SK-N-SH (cell line): ENCODE data around the gene EEF1AKMT3. TPM values are rescaled to one million over a fixed set of nuclear protein-coding genes. Genes with fewer than 3 reads are reported as not detected.
A peak's percentile ranks its signal among the peaks of the same experiment; 100 is the strongest.

Experiments used
- CTCF ChIA-PET: fragments of 300-600, 350-600 bp; formaldehyde crosslinking; extraction: SDS; loops from one replicate; lab custom pipeline; 2021; lab: Yijun Ruan, JAX
- POLR2A ChIA-PET: fragments of 350-600 bp; sonication (Branson Sonifier 250); formaldehyde crosslinking; extraction: SDS; loops from one replicate; lab custom pipeline; 2020; ENCODE audit warnings: antibody characterized with exemption, inconsistent platforms; lab: Yijun Ruan, JAX
- DNase-seq: peaks from one replicate; pipeline ENCODE4 v3.0.0; 2012
- H2AFZ ChIP-seq: fragments of 200-600 bp; sonication (generic); 2 replicates; pipeline ENCODE4 v1.8.1; 2016; ENCODE audit warnings: antibody characterized with exemption, mild to moderate bottlenecking, low read depth
- H3F3A ChIP-seq: fragments of 200-600 bp; sonication (generic); replicated peaks from 2 replicates; pipeline ENCODE3; 2016; ENCODE audit warnings: antibody characterized with exemption, mild to moderate bottlenecking; ENCODE audit not compliant: insufficient read depth
- H3K27ac ChIP-seq, 2 experiments: fragments of 200-500 bp in 1 of 2; fragments of 200-600 bp in 1 of 2; sonication (Bioruptor generic) in 1 of 2; sonication (generic), shearing (Covaris generic) in 1 of 2; 2 replicates each; pipeline versions ENCODE4 v1.5.1 to v1.6.1; 2014 to 2016; ENCODE audit warnings: low read depth in 2 of 2, inconsistent platforms in 1 of 2, low read length in 1 of 2, mild to moderate bottlenecking in 1 of 2, mixed read lengths in 1 of 2
- H3K27me3 ChIP-seq: fragments of 200-600 bp; sonication (generic), shearing (Covaris generic); 2 replicates; pipeline ENCODE4 v1.6.1; 2016; ENCODE audit warnings: mixed run types; ENCODE audit not compliant: insufficient read depth
- H3K36me3 ChIP-seq, 2 experiments: fragments of 200-500 bp in 1 of 2; fragments of 200-600 bp in 1 of 2; sonication (Bioruptor generic) in 1 of 2; sonication (generic) in 1 of 2; replicated peaks in 1 of 2; 2 replicates each; pipeline versions ENCODE3 to v1.5.1; 2014 to 2016; ENCODE audit warnings: low read length in 1 of 2, mild to moderate bottlenecking in 1 of 2; ENCODE audit not compliant: insufficient read depth in 2 of 2, control insufficient read depth in 1 of 2
- H3K4me1 ChIP-seq, 2 experiments: fragments of 200-500 bp in 1 of 2; fragments of 200-600 bp in 1 of 2; sonication (Bioruptor generic) in 1 of 2; sonication (generic), shearing (Covaris generic) in 1 of 2; 2 replicates each; pipeline versions ENCODE4 v1.5.1 to v1.6.1; 2014 to 2016; ENCODE audit warnings: low read depth in 1 of 2, low read length in 1 of 2, mixed run types in 1 of 2; ENCODE audit not compliant: insufficient read depth in 2 of 2, control insufficient read depth in 1 of 2
- H3K4me2 ChIP-seq: fragments of 200-600 bp; sonication (generic), shearing (Covaris generic); 2 replicates; pipeline ENCODE4 v1.6.1; 2017; ENCODE audit warnings: mixed run types
- H3K4me3 ChIP-seq, 2 experiments: fragments of 200-500 bp in 1 of 2; fragments of 200-600 bp in 1 of 2; sonication (Bioruptor generic) in 1 of 2; sonication (generic), shearing (Covaris generic) in 1 of 2; 2 replicates each; pipeline versions ENCODE4 v1.5.1 to v1.8.1; 2014 to 2016; ENCODE audit warnings: low read depth in 2 of 2, inconsistent platforms in 1 of 2, low read length in 1 of 2, mild to moderate bottlenecking in 1 of 2, mixed read lengths in 1 of 2, moderate library complexity in 1 of 2
- H3K79me2 ChIP-seq: fragments of 200-600 bp; sonication (generic); 2 replicates; pipeline ENCODE4 v1.8.1; 2017; ENCODE audit warnings: mild to moderate bottlenecking; ENCODE audit not compliant: insufficient read depth
- H3K9ac ChIP-seq: fragments of 200-600 bp; sonication (generic); 2 replicates; pipeline ENCODE4 v1.6.1; 2017; ENCODE audit warnings: mixed run types
- H3K9me2 ChIP-seq: fragments of 200-600 bp; sonication (generic); 2 replicates; pipeline ENCODE4 v1.6.1; 2017; ENCODE audit warnings: mixed run types
- H3K9me3 ChIP-seq: fragments of 200-600 bp; sonication (generic); 2 replicates; pipeline ENCODE4 v1.6.1; 2017; ENCODE audit warnings: mixed run types, mild to moderate bottlenecking, moderate library complexity
- H4K20me1 ChIP-seq: fragments of 200-600 bp; sonication (generic); 2 replicates; pipeline ENCODE4 v1.6.1; 2017; ENCODE audit warnings: mild to moderate bottlenecking, mixed run types; ENCODE audit not compliant: insufficient read depth
- FOSL2 ChIP-seq: IDR thresholded peaks from 2 replicates; pipeline ENCODE4 v1.4.0; 2012; ENCODE audit warnings: low read depth, mild to moderate bottlenecking, moderate library complexity, borderline replicate concordance
- GABPA ChIP-seq: IDR thresholded peaks from 2 replicates; pipeline ENCODE4 v1.4.0; 2012; ENCODE audit warnings: low read depth, mild to moderate bottlenecking
- JUND ChIP-seq: IDR thresholded peaks from 2 replicates; pipeline ENCODE4 v1.4.0; 2012
- MEF2A ChIP-seq: IDR thresholded peaks from 2 replicates; pipeline ENCODE4 v1.4.0; 2012; ENCODE audit warnings: low read depth, borderline replicate concordance
- MXI1 ChIP-seq: IDR thresholded peaks from 2 replicates; pipeline ENCODE4 v1.6.1; 2012; ENCODE audit warnings: mild to moderate bottlenecking, low read depth, low read length, improper control_type of control experiment
- NRF1 ChIP-seq: IDR thresholded peaks from 2 replicates; pipeline ENCODE4 v1.6.1; 2012; ENCODE audit warnings: low read depth, mild to moderate bottlenecking, low read length
- POLR2AphosphoS5 ChIP-seq: IDR thresholded peaks from 2 replicates; pipeline ENCODE4 v1.6.1; 2012; ENCODE audit warnings: low read depth, low read length
- RCOR1 ChIP-seq: fragments of 150-350 bp; IDR thresholded peaks from 2 replicates; pipeline ENCODE4 v1.6.1; 2017; ENCODE audit warnings: antibody characterized with exemption, low read length
- RXRA ChIP-seq: IDR thresholded peaks from 2 replicates; pipeline ENCODE4 v1.4.0; 2012; ENCODE audit warnings: low read depth, mild to moderate bottlenecking, borderline replicate concordance
- TCF12 ChIP-seq: IDR thresholded peaks from 2 replicates; pipeline ENCODE4 v1.4.0; 2012
- TEAD4 ChIP-seq: IDR thresholded peaks from 2 replicates; pipeline ENCODE4 v1.4.0; 2012; ENCODE audit warnings: mild to moderate bottlenecking, borderline replicate concordance; ENCODE audit not compliant: insufficient read depth
- WGBS: methylation state at CpG from one replicate; pipeline ENCODE4 v1.1.6; 2017; ENCODE audit warnings: low lambda C conversion rate; 5-methylcytosine and 5-hydroxymethylcytosine counted together
- polyA plus RNA-seq, 3 experiments: library from polyadenylated mRNA; depleted of rRNA; stranded (reverse); fragments of >200 nt; gene quantifications; 2 replicates each; pipeline ENCODE4 v1.2.3, GENCODE V29; 2012
- TF ChIP-seq, protein P1 (sequence below): fragments of 200-600 bp; sonication (generic); IDR thresholded peaks from 2 replicates; pipeline ENCODE4 v1.6.1; 2017; ENCODE audit warnings: antibody characterized with exemption, mild to moderate bottlenecking, moderate library complexity
- TF ChIP-seq, protein P2 (sequence below): IDR thresholded peaks from 2 replicates; pipeline ENCODE4 v1.4.0; 2012; ENCODE audit warnings: low read depth
- TF ChIP-seq, protein P3 (sequence below): IDR thresholded peaks from 2 replicates; pipeline ENCODE4; 2012
- TF ChIP-seq, protein P4 (sequence below): fragments of 150-350 bp; IDR thresholded peaks from 2 replicates; pipeline ENCODE4 v1.6.1; 2017; ENCODE audit warnings: antibody characterized with exemption, low read length, low read depth, borderline replicate concordance

Gene EEF1AKMT3
- polyA plus RNA-seq, 1 of the 3 experiments (the other 2 are of a cell fraction), result 10.3 TPM

DNA sequence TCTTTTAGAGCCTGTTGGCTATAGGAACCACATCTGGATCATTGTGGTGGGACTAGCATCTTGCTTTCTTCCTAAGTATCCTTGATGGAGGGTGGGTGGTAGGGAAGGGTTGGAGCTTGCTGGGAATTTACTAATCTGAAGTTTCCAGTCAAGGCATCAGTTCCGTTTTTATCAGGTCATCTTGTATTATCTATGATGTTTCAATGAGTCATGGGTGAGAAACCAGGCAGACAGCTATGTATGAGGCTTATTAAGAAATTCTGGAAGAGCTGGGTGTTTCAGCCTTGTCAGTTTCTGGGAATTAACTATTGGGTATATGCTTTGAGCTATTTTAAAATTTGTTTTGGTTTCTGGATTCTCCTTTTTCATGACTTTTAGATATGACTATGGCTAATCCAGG lies 21.5 kb downstream of the EEF1AKMT3 start:
- Histone ChIP-seq H3K9me3 (no peaks in the 10 kb centered on the region), H3K79me2 (peaks cover 40% of the 10 kb centered on the region; the same call in 1 of the 2 replicates), H3F3A (peaks cover 28% of the 10 kb centered on the region), H3K9me2 (no peaks in the 10 kb centered on the region), H4K20me1 (no peaks in the 10 kb centered on the region), H2AFZ (no peak overlapping the region), H3K36me3 (peaks cover 45 to 61% of the 10 kb centered on the region in 2 experiments), H3K27me3 (no peaks in the 10 kb centered on the region), H3K4me2 (peak overlapping the region; percentile 48; the same call in 1 of the 2 replicates), H3K9ac (peak overlapping the region; percentile 35; the same call in 1 of the 2 replicates), H3K27ac (peak overlapping the region in 1 of 2 experiments; percentile 89; a peak in 2 of 4 replicates), H3K4me1 (peaks cover 0 to 6% of the 10 kb centered on the region in 2 experiments; a peak in 2 of 4 replicates)
- 0% methylated on average over 1 of the region's 1 CpG for WGBS
- no peak for DNase-seq
- POLR2A ChIA-PET, result no interaction called here
- CTCF ChIA-PET, result interaction anchor here (0.8 to 1.8 kb wide), 8 partner anchors 8 to 112 kb away, joined by 3 to 13 read pairs (median 3); partner anchors contain the start of gene TSFM
- TF ChIP-seq JUND (peak; percentile 74), MXI1 (no peak), POLR2AphosphoS5 (no peak; the same call in 1 of the 2 replicates), FOSL2 (peak; percentile 87), RCOR1 (no peak), MEF2A (0 out of 2 replicates have a peak, but pooled peaks have one; percentile 9), GABPA (no peak), TCF12 (peak; percentile 46; the same call in 1 of the 2 replicates), RXRA (no peak), TEAD4 (0 out of 2 replicates have a peak, but pooled peaks have one; percentile 12), NRF1 (no peak)
- TF ChIP-seq, protein P1, sequence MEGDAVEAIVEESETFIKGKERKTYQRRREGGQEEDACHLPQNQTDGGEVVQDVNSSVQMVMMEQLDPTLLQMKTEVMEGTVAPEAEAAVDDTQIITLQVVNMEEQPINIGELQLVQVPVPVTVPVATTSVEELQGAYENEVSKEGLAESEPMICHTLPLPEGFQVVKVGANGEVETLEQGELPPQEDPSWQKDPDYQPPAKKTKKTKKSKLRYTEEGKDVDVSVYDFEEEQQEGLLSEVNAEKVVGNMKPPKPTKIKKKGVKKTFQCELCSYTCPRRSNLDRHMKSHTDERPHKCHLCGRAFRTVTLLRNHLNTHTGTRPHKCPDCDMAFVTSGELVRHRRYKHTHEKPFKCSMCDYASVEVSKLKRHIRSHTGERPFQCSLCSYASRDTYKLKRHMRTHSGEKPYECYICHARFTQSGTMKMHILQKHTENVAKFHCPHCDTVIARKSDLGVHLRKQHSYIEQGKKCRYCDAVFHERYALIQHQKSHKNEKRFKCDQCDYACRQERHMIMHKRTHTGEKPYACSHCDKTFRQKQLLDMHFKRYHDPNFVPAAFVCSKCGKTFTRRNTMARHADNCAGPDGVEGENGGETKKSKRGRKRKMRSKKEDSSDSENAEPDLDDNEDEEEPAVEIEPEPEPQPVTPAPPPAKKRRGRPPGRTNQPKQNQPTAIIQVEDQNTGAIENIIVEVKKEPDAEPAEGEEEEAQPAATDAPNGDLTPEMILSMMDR, result no peak
- TF ChIP-seq, protein P2, sequence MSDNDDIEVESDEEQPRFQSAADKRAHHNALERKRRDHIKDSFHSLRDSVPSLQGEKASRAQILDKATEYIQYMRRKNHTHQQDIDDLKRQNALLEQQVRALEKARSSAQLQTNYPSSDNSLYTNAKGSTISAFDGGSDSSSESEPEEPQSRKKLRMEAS, result peak; percentile 45; the same call in 1 of the 2 replicates
- TF ChIP-seq, protein P3, sequence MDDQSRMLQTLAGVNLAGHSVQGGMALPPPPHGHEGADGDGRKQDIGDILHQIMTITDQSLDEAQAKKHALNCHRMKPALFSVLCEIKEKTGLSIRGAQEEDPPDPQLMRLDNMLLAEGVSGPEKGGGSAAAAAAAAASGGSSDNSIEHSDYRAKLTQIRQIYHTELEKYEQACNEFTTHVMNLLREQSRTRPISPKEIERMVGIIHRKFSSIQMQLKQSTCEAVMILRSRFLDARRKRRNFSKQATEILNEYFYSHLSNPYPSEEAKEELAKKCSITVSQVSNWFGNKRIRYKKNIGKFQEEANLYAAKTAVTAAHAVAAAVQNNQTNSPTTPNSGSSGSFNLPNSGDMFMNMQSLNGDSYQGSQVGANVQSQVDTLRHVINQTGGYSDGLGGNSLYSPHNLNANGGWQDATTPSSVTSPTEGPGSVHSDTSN, result peak; percentile 73
- TF ChIP-seq, protein P4, sequence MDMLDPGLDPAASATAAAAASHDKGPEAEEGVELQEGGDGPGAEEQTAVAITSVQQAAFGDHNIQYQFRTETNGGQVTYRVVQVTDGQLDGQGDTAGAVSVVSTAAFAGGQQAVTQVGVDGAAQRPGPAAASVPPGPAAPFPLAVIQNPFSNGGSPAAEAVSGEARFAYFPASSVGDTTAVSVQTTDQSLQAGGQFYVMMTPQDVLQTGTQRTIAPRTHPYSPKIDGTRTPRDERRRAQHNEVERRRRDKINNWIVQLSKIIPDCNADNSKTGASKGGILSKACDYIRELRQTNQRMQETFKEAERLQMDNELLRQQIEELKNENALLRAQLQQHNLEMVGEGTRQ, result no peak
- TF ChIP-seq, all 33 proteins: peak for 7
- H3K4me3 ChIP-seq, result no peak overlapping the region
